Spleen (tissue), 11 donors: ENCODE results near the gene DHX35. TPM values are rescaled to one million over a fixed set of nuclear protein-coding genes. Genes with fewer than 3 reads are reported as not detected.

Experiments
- DNase-seq: peaks from one replicate; pipeline ENCODE4 v3.0.0-alpha.2; 2020
- H3K27ac ChIP-seq, 8 donors: fragments of 200-600 bp; sonication (generic) in 7 of 8; 1 replicate in 4 of 8; 2 replicates in 4 of 8; pipeline versions ENCODE4 v1.5.0 to v1.8.0; 2016 to 2021; ENCODE audit warnings: inconsistent platforms in 4 of 8, mild to moderate bottlenecking in 4 of 8, moderate library complexity in 1 of 8
- H3K27me3 ChIP-seq, 7 donors: fragments of 200-600 bp; sonication (generic) in 6 of 7; replicated peaks in 1 of 7; 1 replicate in 4 of 7; 2 replicates in 3 of 7; pipeline versions ENCODE4 v1.5.0 to v1.8.0; 2016 to 2021; ENCODE audit warnings: inconsistent platforms in 3 of 7, mild to moderate bottlenecking in 1 of 7
- H3K36me3 ChIP-seq, 6 donors: fragments of 200-600 bp; sonication (generic) in 5 of 6; 1 replicate in 4 of 6; 2 replicates in 2 of 6; pipeline versions ENCODE4 v1.5.0 to v1.8.0; 2016 to 2021; ENCODE audit warnings: inconsistent platforms in 2 of 6
- H3K4me1 ChIP-seq, 6 donors: fragments of 200-600 bp; sonication (generic) in 5 of 6; 1 replicate in 3 of 6; 2 replicates in 3 of 6; pipeline versions ENCODE4 v1.5.0 to v1.8.0; 2016 to 2021; ENCODE audit warnings: inconsistent platforms in 3 of 6
- H3K4me3 ChIP-seq, 8 donors: fragments of 200-600 bp; sonication (generic) in 7 of 8; 1 replicate in 4 of 8; 2 replicates in 4 of 8; pipeline versions ENCODE4 v1.5.0 to v1.8.0; 2016 to 2021; ENCODE audit warnings: inconsistent platforms in 4 of 8, mild to moderate bottlenecking in 4 of 8, moderate library complexity in 2 of 8
- H3K9me3 ChIP-seq, 8 donors: fragments of 200-600 bp; sonication (generic) in 7 of 8; 1 replicate in 4 of 8; 2 replicates in 4 of 8; pipeline versions ENCODE4 v1.5.0 to v1.8.0; 2016 to 2021; ENCODE audit warnings: inconsistent platforms in 4 of 8
- POLR2A ChIP-seq, 3 donors: fragments of 450-650 bp; IDR thresholded peaks; one replicate each; pipeline ENCODE4 v1.5.1; 2017; ENCODE audit warnings: antibody characterized with exemption in 3 of 3, mild to moderate bottlenecking in 1 of 3
- POLR2AphosphoS5 ChIP-seq, 3 donors: sonication (generic); formaldehyde crosslinking; IDR thresholded peaks; one replicate each; pipeline ENCODE4 v1.5.1; 2017; ENCODE audit warnings: antibody characterized with exemption in 3 of 3
- WGBS, 5 donors: extraction: QIAGEN DNeasy Blood & Tissue Kit in 3 of 5; methylation state at CpG; one replicate each; pipeline versions ENCODE4 v1.1.5 to v1.1.7; 2013 to 2018; 5-methylcytosine and 5-hydroxymethylcytosine counted together
- intact Hi-C: fragments of 100-400 bp; cut with DNase I; formaldehyde crosslinking; loops from one replicate; pipeline ENCODE4 v1.15.0; 2023; ENCODE audit warnings: low total_unique reads
- polyA plus RNA-seq, 3 donors: library from polyadenylated mRNA; stranded (reverse); fragments of 200-250 nt; gene quantifications; one replicate each; pipeline ENCODE4 v1.2.1, GENCODE V29; 2013
- total RNA-seq, 7 donors: library from RNA; depleted of rRNA in 3 of 7; stranded (reverse); fragments of >200 nt in 3 of 7; fragmentation: NEBNext Ultra II Directional in 4 of 7; extraction: Animal tissue kit (Norgen Biotek cat#: 25700) in 4 of 7; gene quantifications; one replicate each; pipeline versions ENCODE4 v1.1.0 to v1.2.1, GENCODE V29; 2016 to 2021
- TF ChIP-seq, protein P1 (sequence below), 11 experiments: fragments of 200-600 bp in 7 of 11; fragments of 450-650 bp in 4 of 11; sonication (generic) in 4 of 11; IDR thresholded peaks in 8 of 11; conservative IDR thresholded peaks in 3 of 11; 1 replicate in 7 of 11; 2 replicates in 4 of 11; pipeline versions ENCODE4 v1.4.0 to v1.8.0; 2016 to 2021; ENCODE audit warnings: antibody characterized with exemption in 11 of 11, inconsistent platforms in 4 of 11, mild to moderate bottlenecking in 1 of 11
- donor health status: healthy with polysubstance abuse.
- donor health status: DM: no; HTN: no; CAD: no; lungs with moderate emphysema.
- donor health status: DM: no; HTN: no; CAD: no.
- donor health status: Bipolar disorder and iron deficiency.
- donor health status: healthy.
- donor health status: DM: no; HTN: no; CAD: no.
- donor health status: DM: yes; HTN: yes; CAD: no.

Gene DHX35
- total and polyA plus RNA-seq, 10 donors, result 4.7 to 16.4 (median 11.3) TPM

GRCh38 chr20:38935285-38935684 lies 26.9 kb upstream of the DHX35 start:
- intact Hi-C loops, result no loop called here

GRCh38 chr20:38935967-38936407 lies 26.2 kb upstream of the DHX35 start:
- Histone ChIP-seq H3K4me3 (no peak overlapping the region), H3K27ac (no peak overlapping the region), H3K36me3 (peaks cover 0 to 19% (median 0%) of the 10 kb centered on the region in 6 donors), H3K9me3 (no peaks in the 10 kb centered on the region), H3K27me3 (no peaks in the 10 kb centered on the region), H3K4me1 (no peaks in the 10 kb centered on the region)
- DNase-seq, result no peak
- TF ChIP-seq POLR2AphosphoS5 (IDR thresholded peaks at IDR 0.05), result no peak
- TF ChIP-seq POLR2A (IDR thresholded peaks at IDR 0.05), result no peak
- TF ChIP-seq, protein P1, sequence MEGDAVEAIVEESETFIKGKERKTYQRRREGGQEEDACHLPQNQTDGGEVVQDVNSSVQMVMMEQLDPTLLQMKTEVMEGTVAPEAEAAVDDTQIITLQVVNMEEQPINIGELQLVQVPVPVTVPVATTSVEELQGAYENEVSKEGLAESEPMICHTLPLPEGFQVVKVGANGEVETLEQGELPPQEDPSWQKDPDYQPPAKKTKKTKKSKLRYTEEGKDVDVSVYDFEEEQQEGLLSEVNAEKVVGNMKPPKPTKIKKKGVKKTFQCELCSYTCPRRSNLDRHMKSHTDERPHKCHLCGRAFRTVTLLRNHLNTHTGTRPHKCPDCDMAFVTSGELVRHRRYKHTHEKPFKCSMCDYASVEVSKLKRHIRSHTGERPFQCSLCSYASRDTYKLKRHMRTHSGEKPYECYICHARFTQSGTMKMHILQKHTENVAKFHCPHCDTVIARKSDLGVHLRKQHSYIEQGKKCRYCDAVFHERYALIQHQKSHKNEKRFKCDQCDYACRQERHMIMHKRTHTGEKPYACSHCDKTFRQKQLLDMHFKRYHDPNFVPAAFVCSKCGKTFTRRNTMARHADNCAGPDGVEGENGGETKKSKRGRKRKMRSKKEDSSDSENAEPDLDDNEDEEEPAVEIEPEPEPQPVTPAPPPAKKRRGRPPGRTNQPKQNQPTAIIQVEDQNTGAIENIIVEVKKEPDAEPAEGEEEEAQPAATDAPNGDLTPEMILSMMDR (IDR thresholded peaks at IDR 0.05 in 8 of 11, conservative IDR thresholded peaks at IDR 0.05 in 3 of 11), result no peak
- 75 to 88% (median 82%) methylated on average over 5 of the region's 5 CpGs for WGBS, 5 donors
- intact Hi-C loops, result no loop called here

More at GRCh38 chr20:38935285-38935684, 26.9 kb upstream of the DHX35 start:
- no peaks in the 10 kb centered on the region for H3K9me3 ChIP-seq
- no peaks in the 10 kb centered on the region for H3K4me1 ChIP-seq
- H3K36me3 ChIP-seq, result peaks cover 0 to 19% (median 0%) of the 10 kb centered on the region in 6 donors
- DNase-seq, result no peak
- no peaks in the 10 kb centered on the region for H3K27me3 ChIP-seq
- WGBS, 5 donors, result 66 to 88% (median 77%) methylated on average over 3 of the region's 3 CpGs
- no peak overlapping the region for H3K4me3 ChIP-seq
- H3K27ac ChIP-seq, result no peak overlapping the region
- no peak for TF ChIP-seq POLR2A (IDR thresholded peaks at IDR 0.05)
- TF ChIP-seq, protein P1 (IDR thresholded peaks at IDR 0.05 in 8 of 11, conservative IDR thresholded peaks at IDR 0.05 in 3 of 11), result peak in 1 of 11 experiments; percentile 20

GRCh38 chr20:38937000-38937399 lies 25.1 kb upstream of the DHX35 start:
- intact Hi-C loops, result no loop called here
- Histone ChIP-seq H3K4me1 (no peaks in the 10 kb centered on the region), H3K9me3 (no peaks in the 10 kb centered on the region), H3K4me3 (no peak overlapping the region), H3K27ac (no peak overlapping the region), H3K36me3 (peaks cover 0 to 25% (median 0%) of the 10 kb centered on the region in 6 donors), H3K27me3 (no peaks in the 10 kb centered on the region)
- TF ChIP-seq POLR2AphosphoS5 (IDR thresholded peaks at IDR 0.05) (no peak), POLR2A (IDR thresholded peaks at IDR 0.05) (no peak)
- TF ChIP-seq, protein P1 (IDR thresholded peaks at IDR 0.05 in 8 of 11, conservative IDR thresholded peaks at IDR 0.05 in 3 of 11), result no peak
- no peak for DNase-seq
- WGBS, 5 donors, result 90 to 100% (median 96%) methylated on average over 3 to 5 of the region's 5 CpGs

GRCh38 chr20:38937978-38938473 lies 24.1 kb upstream of the DHX35 start:
- intact Hi-C loops, result no loop called here
- H3K27me3 ChIP-seq, result no peaks in the 10 kb centered on the region
- DNase-seq, result no peak
- no peaks in the 10 kb centered on the region for H3K4me1 ChIP-seq
- no peaks in the 10 kb centered on the region for H3K9me3 ChIP-seq
- H3K4me3 ChIP-seq, result no peak overlapping the region
- TF ChIP-seq POLR2AphosphoS5 (IDR thresholded peaks at IDR 0.05) (no peak), POLR2A (IDR thresholded peaks at IDR 0.05) (no peak)
- TF ChIP-seq, protein P1 (IDR thresholded peaks at IDR 0.05 in 8 of 11, conservative IDR thresholded peaks at IDR 0.05 in 3 of 11), result no peak
- H3K36me3 ChIP-seq, result peaks cover 0 to 35% (median 0%) of the 10 kb centered on the region in 6 donors
- H3K27ac ChIP-seq, result no peak overlapping the region
- 86 to 96% (median 92%) methylated on average over 7 of the region's 7 CpGs for WGBS, 5 donors
